GM19372 (cell line): ENCODE results near the gene POP7.
"Not testable (repeated sequence)": the region's sequence is repeated elsewhere in the genome, so short reads cannot be mapped to it uniquely, and the experiment has no call there.

Source experiments
- ATAC-seq: cut with Tn5 transposase; IDR thresholded peaks from one replicate; pipeline ENCODE4 v1.9.1; 2021; ENCODE audit warnings: mild to moderate bottlenecking, low read depth, moderate library complexity; ENCODE audit not compliant: unreplicated experiment

POP7 gene

DNA sequence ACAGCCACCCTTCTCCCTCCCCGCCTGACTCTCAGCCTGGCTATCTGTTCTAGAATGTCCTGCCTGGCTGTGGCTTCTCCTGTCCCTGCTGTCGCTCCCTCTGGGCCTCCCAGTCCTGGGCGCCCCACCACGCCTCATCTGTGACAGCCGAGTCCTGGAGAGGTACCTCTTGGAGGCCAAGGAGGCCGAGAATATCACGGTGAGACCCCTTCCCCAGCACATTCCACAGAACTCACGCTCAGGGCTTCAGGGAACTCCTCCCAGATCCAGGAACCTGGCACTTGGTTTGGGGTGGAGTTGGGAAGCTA, 15.5 kb downstream of the POP7 start:
- no peak for ATAC-seq

DNA sequence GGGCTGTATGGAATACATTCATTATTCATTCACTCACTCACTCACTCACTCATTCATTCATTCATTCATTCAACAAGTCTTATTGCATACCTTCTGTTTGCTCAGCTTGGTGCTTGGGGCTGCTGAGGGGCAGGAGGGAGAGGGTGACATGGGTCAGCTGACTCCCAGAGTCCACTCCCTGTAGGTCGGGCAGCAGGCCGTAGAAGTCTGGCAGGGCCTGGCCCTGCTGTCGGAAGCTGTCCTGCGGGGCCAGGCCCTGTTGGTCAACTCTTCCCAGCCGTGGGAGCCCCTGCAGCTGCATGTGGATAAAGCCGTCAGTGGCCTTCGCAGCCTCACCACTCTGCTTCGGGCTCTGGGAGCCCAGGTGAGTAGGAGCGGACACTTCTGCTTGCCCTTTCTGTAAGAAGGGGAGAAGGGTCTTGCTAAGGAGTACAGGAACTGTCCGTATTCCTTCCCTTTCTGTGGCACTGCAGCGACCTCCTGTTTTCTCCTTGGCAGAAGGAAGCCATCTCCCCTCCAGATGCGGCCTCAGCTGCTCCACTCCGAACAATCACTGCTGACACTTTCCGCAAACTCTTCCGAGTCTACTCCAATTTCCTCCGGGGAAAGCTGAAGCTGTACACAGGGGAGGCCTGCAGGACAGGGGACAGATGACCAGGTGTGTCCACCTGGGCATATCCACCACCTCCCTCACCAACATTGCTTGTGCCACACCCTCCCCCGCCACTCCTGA, 16.7 kb downstream of the POP7 start:
- no peak for ATAC-seq

DNA sequence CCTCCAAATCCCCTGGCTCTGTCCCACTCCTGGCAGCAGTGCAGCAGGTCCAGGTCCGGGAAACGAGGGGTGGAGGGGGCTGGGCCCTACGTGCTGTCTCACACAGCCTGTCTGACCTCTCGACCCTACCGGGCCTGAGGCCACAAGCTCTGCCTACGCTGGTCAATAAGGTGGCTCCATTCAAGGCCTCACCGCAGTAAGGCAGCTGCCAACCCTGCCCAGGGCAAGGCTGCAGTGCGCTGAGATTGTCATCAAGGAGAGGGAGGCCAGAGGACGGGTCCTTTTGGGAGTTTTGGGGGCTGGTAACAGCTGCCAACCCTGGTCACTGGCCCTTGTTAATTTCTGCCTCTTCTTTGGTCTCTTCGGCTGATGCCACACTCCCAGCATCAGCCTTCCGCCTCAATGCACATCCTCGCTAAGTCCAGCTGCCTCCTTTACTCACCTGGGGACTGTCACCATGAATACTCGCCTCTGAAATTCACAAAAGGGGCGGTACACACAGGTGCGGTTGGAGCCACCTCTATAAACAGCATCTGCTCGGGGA, 17.9 kb downstream of the POP7 start:
- ATAC-seq: no peak

DNA sequence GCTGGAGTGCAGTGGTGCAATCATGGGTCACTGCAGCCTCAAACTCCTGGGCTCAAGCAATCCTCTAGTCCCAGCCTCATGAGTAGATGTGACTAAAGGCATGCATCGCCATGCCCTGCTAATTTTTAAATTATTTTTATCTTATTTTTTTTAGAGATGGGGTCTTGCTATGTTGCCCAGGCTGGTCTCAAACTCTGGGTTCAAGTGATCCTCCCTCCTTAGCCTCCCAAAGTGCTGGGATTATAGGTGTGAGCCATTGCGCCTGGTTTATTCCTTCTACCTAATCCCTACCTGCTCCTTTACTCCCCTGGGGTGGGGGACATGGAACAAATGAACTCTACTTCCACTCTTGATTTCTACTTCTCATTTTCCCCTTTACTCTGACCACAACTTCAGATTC, 18.4 kb downstream of the POP7 start:
- not testable (repeated sequence) for ATAC-seq

DNA sequence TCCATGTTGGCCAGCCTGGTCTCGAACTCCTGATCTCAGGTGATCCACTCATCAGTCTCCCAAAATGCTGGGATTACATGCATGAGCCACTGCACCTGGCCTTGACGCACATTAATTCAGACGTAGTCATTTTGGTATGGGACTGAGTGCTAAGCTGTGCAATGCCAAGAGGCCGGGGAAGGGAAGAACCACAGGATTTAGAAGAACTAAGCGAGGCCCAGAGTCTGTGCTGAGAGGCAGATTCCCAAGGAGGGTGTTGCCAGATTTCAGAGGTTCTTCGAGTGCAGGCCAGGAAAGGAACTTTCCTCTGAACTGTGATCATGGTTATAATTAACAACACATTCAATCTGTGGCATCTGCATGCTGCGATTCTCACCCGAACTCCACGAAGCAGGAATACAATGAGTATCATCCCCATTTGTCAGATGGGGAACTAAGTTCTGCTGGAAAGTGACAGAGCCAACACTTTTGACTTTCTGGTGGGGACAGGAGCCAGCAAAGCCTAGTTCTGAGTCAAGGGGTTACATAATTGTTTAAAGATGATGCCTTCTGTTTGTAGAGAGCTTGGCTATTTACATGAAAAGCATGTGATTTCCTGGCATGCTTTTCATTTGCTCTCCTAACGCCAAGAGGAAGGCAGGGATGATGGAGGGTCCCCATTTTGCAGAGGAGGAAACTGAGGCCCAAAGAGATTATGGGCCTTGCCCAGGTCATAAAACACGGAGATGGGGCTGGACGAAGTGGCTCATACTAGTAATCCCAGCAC, 21.3 kb downstream of the POP7 start:
- no peak for ATAC-seq

DNA sequence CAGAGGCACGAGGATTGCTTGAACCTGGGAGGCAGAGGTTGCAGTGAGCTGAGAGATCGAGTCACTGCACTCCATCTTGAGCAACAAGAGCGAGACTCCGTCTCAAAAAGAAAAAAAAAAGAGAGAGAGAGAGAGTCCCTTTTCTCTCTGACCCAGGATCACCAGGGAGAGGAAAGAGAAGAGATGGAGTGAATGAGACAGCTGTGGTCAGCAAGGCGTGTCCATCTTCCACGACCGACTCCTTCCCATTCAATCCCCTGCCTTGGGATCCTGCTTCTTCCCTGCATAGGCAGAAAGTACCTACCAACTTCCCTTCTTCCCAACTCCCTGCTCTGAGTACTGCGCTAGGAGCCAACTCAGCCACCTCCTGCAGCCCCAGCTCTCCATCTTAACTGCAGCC, 22.3 kb downstream of the POP7 start:
- no peak for ATAC-seq

DNA sequence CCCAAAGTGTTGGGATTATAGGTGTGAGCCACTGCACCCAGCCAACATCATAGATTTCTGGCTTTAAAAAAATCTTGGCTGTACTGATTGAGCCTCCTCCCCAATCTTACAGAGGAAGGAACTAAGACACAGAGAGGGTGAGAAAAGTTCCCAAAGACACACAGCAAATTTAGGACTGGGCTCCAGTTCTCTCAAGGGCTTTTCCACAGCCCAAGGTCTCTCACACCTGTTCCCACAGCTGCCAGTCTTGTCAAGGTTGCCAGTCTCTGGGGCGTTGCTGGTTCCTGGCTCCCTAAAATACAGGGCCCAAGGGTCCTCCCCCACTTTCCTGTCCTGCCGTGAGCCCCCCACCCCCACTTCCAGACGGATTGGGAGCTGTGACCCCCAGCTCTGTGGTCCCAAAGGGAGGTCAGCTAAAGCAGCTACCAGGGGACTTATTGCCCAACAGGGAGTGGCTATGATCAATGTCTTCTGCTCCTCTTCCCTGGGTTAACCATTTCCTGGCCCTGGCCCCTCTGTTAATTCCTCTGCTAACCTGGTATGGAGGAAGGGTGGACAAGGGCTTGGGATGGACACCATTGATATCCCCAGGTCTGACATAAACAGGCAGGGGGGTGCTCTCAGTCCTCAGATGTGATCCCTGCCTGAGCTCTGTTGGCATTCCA, 24.3 kb downstream of the POP7 start:
- no peak for ATAC-seq

DNA sequence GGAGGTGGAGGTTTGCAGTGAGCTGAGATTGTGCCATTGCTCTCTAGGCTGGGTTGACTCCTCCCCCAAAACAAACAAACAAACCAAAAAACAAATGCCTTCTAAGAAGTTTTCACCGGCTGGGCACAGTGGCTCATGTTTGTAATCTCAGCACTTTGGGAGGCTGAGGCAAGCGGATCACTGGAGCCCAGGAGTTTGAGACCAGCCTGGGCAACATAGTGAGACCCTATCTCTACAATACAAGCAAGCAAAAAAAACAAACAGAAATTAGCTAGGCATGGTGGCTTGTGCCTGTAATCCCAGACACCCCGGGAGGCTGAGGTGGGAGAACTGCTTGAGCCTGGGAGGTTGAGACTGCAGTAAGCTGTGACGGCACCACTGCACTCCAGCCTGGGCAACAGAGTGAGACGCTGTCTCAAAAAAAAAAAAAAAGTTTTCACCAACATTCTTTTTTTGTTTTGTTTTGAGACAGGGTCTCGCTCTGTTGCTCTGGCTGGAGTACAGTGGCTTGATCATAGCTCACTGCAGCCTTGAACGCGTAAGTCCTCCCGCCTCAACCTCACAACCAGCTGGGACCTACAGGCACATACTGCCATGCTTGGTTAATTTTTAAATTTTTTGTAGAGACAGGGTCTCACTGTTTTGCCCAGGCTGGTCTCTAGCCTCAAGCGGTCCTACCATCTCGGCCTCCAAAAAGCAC, 26.2 kb downstream of the POP7 start:
- ATAC-seq: no peak

DNA sequence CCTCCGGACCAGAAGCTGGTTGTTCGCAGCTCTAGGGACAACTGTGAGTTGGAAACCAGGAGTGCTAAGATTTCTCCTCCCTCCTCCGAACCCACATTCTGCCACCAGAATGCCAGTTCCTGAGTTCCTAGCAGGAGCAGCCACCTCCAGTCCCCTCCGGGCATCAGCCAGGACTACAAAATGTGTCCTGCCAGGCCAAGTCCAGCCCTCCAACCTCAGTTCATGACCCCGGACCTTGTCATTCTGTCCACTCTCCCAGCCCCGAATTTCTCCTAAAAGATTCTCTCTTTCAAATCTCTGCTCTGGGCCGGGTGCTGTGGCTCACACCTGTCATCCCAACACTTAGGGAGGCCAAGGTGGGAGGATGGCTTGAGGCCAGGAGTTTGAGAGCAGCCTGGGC, 29.8 kb downstream of the POP7 start:
- no peak for ATAC-seq

DNA sequence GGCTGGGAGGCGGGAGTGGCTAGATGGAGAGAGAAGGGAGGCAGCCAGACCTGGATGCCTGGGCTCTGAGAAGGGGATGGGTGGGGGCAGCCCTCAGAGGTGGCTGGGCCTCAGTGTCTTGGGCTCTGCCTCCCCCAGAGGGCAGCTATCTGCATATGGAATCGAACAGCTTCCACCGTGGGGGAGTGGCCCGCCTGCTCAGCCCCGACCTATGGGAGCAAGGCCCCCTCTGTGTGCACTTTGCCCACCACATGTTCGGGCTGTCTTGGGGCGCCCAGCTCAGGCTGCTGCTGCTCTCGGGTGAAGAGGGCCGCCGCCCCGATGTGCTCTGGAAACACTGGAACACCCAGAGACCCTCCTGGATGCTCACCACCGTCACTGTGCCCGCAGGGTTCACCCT, 30.8 kb downstream of the POP7 start:
- ATAC-seq: no peak

DNA sequence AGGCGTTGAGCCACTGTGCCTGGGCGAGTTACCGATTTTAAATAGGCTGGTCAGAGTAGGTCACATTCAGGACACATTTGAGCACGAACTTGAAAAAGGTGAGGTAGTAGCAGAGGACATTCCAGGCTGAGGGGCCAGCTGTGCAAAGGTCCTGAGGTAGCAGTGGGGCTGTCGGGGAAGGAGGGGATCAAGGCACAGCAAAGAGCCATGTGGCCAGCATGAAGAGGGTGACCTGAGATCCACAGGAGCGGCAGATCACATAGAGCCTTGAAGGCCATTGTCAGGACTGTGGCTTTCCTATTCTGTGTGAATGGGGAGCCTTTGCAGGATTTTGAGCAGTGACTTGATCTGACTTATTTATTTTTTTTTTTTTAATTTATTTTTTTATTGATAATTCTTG, 34.0 kb downstream of the POP7 start:
- no peak for ATAC-seq

DNA sequence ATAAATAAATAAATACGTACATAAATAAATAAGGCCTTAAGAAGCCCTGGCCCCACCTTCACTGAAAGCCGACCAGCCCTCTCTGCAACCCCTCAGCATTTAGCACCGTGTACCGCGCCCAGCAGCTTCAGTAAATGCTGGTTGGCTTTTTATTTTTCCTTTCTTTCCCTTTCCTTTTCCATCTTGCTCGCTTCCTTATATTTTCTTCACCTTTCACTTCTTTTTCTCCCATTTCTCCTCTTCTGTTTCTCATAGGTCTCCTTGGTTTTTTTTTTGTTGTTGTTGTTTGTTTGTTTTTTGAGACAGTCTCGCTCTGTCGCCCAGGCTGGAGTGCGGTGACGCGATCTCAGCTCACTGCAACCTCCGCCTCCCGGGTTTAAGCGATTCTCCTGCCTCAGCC, 38.7 kb downstream of the POP7 start:
- ATAC-seq: no peak

DNA sequence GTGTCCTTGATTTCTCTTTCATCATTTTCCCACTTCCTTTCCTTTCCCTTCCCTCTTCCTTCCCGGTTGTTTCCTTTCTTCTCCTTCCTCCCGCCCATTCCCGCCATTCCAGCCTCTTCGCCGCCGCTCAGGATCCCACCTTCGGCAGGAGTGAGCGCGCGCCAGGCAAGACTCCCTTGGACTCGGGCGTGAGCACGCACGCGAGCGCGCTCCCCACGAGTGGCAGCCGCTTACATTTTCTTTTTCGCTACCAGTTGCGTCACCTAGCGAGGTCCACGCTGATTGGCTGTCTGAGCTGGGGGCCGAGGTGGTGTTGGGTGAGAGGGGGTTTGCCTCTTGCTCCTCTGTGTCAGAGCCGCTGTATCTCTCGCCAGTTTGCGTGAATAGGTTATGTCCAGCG, 39.3 kb downstream of the POP7 start:
- ATAC-seq: no peak

DNA sequence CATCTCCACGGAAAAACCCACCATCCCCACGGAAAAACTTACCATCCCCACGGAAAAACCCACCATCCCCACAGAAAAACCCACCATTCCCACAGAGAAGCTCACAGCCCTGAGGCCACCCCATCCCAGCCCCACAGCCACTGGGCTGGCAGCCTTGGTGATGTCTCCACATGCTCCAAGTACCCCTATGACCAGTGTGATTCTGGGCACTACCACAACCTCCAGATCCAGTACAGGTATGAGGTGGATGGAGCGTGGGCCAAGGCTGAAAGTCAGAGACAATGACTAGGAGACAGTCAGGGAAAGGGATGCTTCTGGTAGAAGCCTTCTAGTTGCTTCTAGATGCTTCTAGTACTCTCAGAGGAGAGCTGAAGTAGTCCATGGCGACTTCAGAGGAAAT, 47.1 kb downstream of the POP7 start:
- ATAC-seq: no peak

DNA sequence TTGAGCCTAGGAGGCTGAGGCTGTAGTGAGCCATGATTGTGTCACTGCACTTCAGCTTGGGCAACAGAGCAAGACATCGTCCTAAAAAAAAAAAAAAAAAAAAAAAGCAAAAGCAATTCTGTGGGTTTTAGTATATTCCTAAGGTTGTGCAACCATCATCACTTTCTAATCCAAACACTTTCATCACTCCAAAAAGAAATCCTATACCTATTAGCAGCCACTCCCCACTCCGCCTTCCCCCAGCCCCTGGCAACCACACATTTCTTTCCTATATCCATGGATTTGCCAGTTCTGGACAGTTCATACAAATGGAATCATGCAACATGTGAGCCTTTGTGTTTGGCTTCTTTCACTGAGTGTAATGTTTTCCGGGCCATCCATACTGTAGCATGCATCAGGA, 47.8 kb downstream of the POP7 start:
- no peak for ATAC-seq
